ENCODE data around the gene SRD5A3. TPM values are rescaled to one million over a fixed set of nuclear protein-coding genes. Genes with fewer than 3 reads are reported as not detected.
"Not testable (repeated sequence)": the region's sequence is repeated elsewhere in the genome, so short reads cannot be mapped to it uniquely, and the experiment has no call there.

Gene SRD5A3
- total RNA-seq, 3 donors from 2014 or later: 13.9 to 20.3 (median 14.4) TPM

- no peak for TF ChIP-seq CTCF (IDR thresholded peaks at IDR 0.05)
- H3K4me1 ChIP-seq: no peaks in the 10 kb centered on the region
- intact Hi-C loops (cut with DNase I; ENCODE audit: low total_unique reads): no loop called here
- no peak overlapping the region for H3K4me3 ChIP-seq
- H3K9me3 ChIP-seq: no peaks in the 10 kb centered on the region
- no peaks in the 10 kb centered on the region for H3K36me3 ChIP-seq
- no peak for DNase-seq (ENCODE audit: low spot score in 2 of 2)
- H3K27me3 ChIP-seq: no peaks in the 10 kb centered on the region
- H3K27ac ChIP-seq: peak overlapping the region; percentile 69 to 79
Observed at GRCh38 chr4:55358246-55358645, 12.2 kb downstream of the SRD5A3 start.

DNA sequence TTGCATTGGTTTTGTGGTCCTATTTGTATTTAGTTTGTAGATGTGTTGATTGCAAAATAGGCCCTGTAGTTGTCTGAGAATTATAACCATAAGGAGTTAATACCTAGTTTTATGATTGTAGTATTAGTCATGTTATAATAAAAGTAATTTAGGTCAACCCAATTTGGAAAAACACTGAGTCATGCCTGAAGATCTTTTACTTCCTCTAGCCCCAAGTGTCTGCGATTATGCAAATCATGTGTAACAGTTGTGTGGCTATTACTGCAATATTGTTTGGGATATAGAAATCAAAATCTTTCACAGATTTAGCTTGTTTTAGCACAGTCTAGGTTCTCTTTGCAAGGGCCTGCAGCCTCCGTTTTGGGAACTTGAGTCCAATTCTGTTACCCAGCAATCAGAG lies 12.6 kb downstream of the SRD5A3 start:
- H3K27me3 ChIP-seq: no peaks in the 10 kb centered on the region
- intact Hi-C loops (cut with DNase I; ENCODE audit: low total_unique reads): no loop called here
- peak overlapping the region; percentile 79 to 81 for H3K27ac ChIP-seq
- no peaks in the 10 kb centered on the region for H3K36me3 ChIP-seq
- no peak overlapping the region for H3K4me3 ChIP-seq
- H3K4me1 ChIP-seq: no peaks in the 10 kb centered on the region
- H3K9me3 ChIP-seq: no peaks in the 10 kb centered on the region
- TF ChIP-seq POLR2A (IDR thresholded peaks at IDR 0.05): no peak
- no peak for DNase-seq (ENCODE audit: low spot score in 2 of 2)

GRCh38 chr4:55359397-55359916 lies 13.4 kb downstream of the SRD5A3 start:
- Histone ChIP-seq H3K4me3 (peak overlapping the region in 1 of 3 donors; percentile 34), H3K27me3 (no peaks in the 10 kb centered on the region), H3K9me3 (no peaks in the 10 kb centered on the region), H3K36me3 (no peaks in the 10 kb centered on the region), H3K27ac (peak overlapping the region; percentile 79 to 81), H3K4me1 (no peaks in the 10 kb centered on the region)
- TF ChIP-seq POLR2A (IDR thresholded peaks at IDR 0.05) (no peak), CTCF (IDR thresholded peaks at IDR 0.05) (no peak), POLR2AphosphoS5 (IDR thresholded peaks at IDR 0.05) (no peak)
- intact Hi-C loops (cut with DNase I; ENCODE audit: low total_unique reads): no loop called here
- DNase-seq (ENCODE audit: low spot score in 2 of 2): no peak

- H3K4me1 ChIP-seq; H3K9me3 ChIP-seq; H3K27ac ChIP-seq; DNase-seq (ENCODE audit: low spot score in 2 of 2); H3K4me3 ChIP-seq; H3K27me3 ChIP-seq; intact Hi-C loops (cut with DNase I; ENCODE audit: low total_unique reads); H3K36me3 ChIP-seq: not testable (repeated sequence)
Observed at GRCh38 chr4:55362938-55363337, 16.9 kb downstream of the SRD5A3 start.

GRCh38 chr4:55363691-55364351 lies 17.8 kb downstream of the SRD5A3 start:
- no peaks in the 10 kb centered on the region for H3K4me1 ChIP-seq
- no peaks in the 10 kb centered on the region for H3K9me3 ChIP-seq
- no peaks in the 10 kb centered on the region for H3K36me3 ChIP-seq
- no peak for DNase-seq (ENCODE audit: low spot score in 2 of 2)
- H3K4me3 ChIP-seq: no peak overlapping the region
- no peaks in the 10 kb centered on the region for H3K27me3 ChIP-seq
- H3K27ac ChIP-seq: peak overlapping the region; percentile 43 to 72
- TF ChIP-seq POLR2A (IDR thresholded peaks at IDR 0.05) (no peak), CTCF (IDR thresholded peaks at IDR 0.05) (no peak), POLR2AphosphoS5 (IDR thresholded peaks at IDR 0.05) (no peak)
- intact Hi-C loops (cut with DNase I; ENCODE audit: low total_unique reads): no loop called here

GRCh38 chr4:55364691-55365344 lies 18.8 kb downstream of the SRD5A3 start:
- no peak overlapping the region for H3K4me3 ChIP-seq
- no peaks in the 10 kb centered on the region for H3K4me1 ChIP-seq
- TF ChIP-seq CTCF (IDR thresholded peaks at IDR 0.05) (no peak), POLR2AphosphoS5 (IDR thresholded peaks at IDR 0.05) (no peak), POLR2A (IDR thresholded peaks at IDR 0.05) (no peak)
- intact Hi-C loops (cut with DNase I; ENCODE audit: low total_unique reads): no loop called here
- no peak for DNase-seq (ENCODE audit: low spot score in 2 of 2)
- H3K9me3 ChIP-seq: no peaks in the 10 kb centered on the region
- no peaks in the 10 kb centered on the region for H3K36me3 ChIP-seq
- H3K27ac ChIP-seq: peak overlapping the region in 1 of 2 donors; percentile 72
- no peaks in the 10 kb centered on the region for H3K27me3 ChIP-seq
